ENCODE data around the gene CLEC4C. TPM values are rescaled to one million over a fixed set of nuclear protein-coding genes. Genes with fewer than 3 reads are reported as not detected.

The CLEC4C gene
- total and polyA plus RNA-seq, 2 of the 8 experiments (the other 6 are each of a cell fraction or from before 2014, with no cell fraction given): 0.76 TPM; not detected in 1

DNA sequence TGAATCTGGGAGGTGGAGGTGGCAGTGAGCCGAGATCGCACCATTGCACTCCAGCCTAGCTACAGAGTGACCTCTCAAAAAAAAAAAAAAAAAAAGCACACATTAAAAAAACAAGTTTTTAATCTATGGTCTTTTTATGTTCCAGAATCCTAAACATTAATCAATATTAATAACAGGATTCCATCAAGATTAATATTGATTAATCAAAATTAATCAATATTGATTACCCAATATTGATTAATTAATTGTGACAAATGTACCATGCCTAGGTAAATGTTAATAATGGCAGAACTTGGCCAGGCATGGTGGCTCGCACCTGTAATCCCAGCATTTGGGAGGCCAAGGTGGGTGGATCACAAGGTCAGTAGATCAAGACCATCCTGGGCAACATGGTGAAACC is 34.1 kb upstream of the CLEC4C start:
- no peak overlapping the region; the same call in 1 of the 2 replicates for H4K8ac ChIP-seq (ENCODE audit: extremely low read depth, insufficient read depth, low read length)
- no peaks in the 10 kb centered on the region for H3K36me3 ChIP-seq (ENCODE audit: control insufficient read depth in 2 of 4, insufficient read depth in 4 of 4, low read length in 3 of 4)
- H2BK20ac ChIP-seq (ENCODE audit: low read length): no peak overlapping the region
- no peak overlapping the region for H4K5ac ChIP-seq (ENCODE audit: insufficient read length, low read depth, low read length)
- no peaks in the 10 kb centered on the region for H3K79me1 ChIP-seq (ENCODE audit: low read depth, low read length)
- no peaks in the 10 kb centered on the region for H3K23me2 ChIP-seq (ENCODE audit: low read depth, low read length)
- TF ChIP-seq TCF12 (IDR thresholded peaks at IDR 0.05; ENCODE audit: low read depth, low read length) (no peak), GABPA (IDR thresholded peaks at IDR 0.05; ENCODE audit: borderline replicate concordance, insufficient read depth, low read length) (no peak), KDM4A (IDR thresholded peaks at IDR 0.05; ENCODE audit: low read depth, low read length, severe bottlenecking) (no peak), NRF1 (IDR thresholded peaks at IDR 0.05; ENCODE audit: low read depth, low read length) (no peak), SIN3A (conservative IDR thresholded peaks at IDR 0.05 in 1 of 2, IDR thresholded peaks at IDR 0.05 in 1 of 2; ENCODE audit: low read depth in 1 of 2, low read length in 2 of 2) (no peak), POLR2A (IDR thresholded peaks at IDR 0.05; ENCODE audit: control extremely low read depth in 1 of 2, low read depth in 2 of 2, low read length in 2 of 2) (no peak), SAP30 (IDR thresholded peaks at IDR 0.05; ENCODE audit: insufficient read depth, insufficient replicate concordance, low read length) (no peak), TBP (IDR thresholded peaks at IDR 0.05; ENCODE audit: low read depth, low read length) (no peak)
- TF ChIP-seq, protein P1, sequence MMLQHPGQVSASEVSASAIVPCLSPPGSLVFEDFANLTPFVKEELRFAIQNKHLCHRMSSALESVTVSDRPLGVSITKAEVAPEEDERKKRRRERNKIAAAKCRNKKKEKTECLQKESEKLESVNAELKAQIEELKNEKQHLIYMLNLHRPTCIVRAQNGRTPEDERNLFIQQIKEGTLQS (IDR thresholded peaks at IDR 0.05; ENCODE audit: insufficient read depth, low read depth, low read length): no peak
- H3K27me3 ChIP-seq (replicated peaks in 1 of 4; ENCODE audit: control insufficient read depth in 3 of 4, extremely low read depth in 1 of 4, insufficient read depth in 3 of 4, low read length in 3 of 4): no peaks in the 10 kb centered on the region
- no peak overlapping the region for H3K56ac ChIP-seq (replicated peaks; ENCODE audit: insufficient read length, low read depth, low read length)
- 94% methylated on average over 3 of the region's 3 CpGs; no CpG with 5 or more reads in 1 of the 2 experiments for WGBS, 2 experiments (ENCODE audit: extremely low coverage in 1 of 2, insufficient coverage in 1 of 2, insufficient read length in 1 of 2, insufficient replicate concordance in 2 of 2, low coverage in 1 of 2, low lambda C conversion rate in 2 of 2, missing lambda C conversion rate in 1 of 2)
- H2AFZ ChIP-seq (ENCODE audit: low read length): no peak overlapping the region
- no peak overlapping the region for H2BK12ac ChIP-seq (ENCODE audit: low read depth, low read length)
- ChIA-PET POLR2A (ENCODE audit: partially characterized antibody) (interaction anchor here (0.9 kb wide), 1 partner anchor 9 kb away, joined by 5 read pairs; no protein-coding TSS in a partner anchor), CTCF (ENCODE audit: partially characterized antibody) (interaction anchor here (0.6 kb wide), 1 partner anchor 601 kb away, joined by 3 read pairs; no protein-coding TSS in a partner anchor)
- no peak overlapping the region for H4K91ac ChIP-seq (replicated peaks; ENCODE audit: insufficient read length, low read length)
- no peak overlapping the region for H3K4me3 ChIP-seq (ENCODE audit: extremely low read depth in 1 of 4, insufficient read depth in 2 of 4, low read depth in 3 of 4, low read length in 4 of 4)
- H4K20me1 ChIP-seq (replicated peaks in 1 of 2; ENCODE audit: control insufficient read depth in 1 of 2, insufficient read depth in 2 of 2, low read length in 2 of 2): no peaks in the 10 kb centered on the region
- H3K9ac ChIP-seq (replicated peaks in 1 of 4; ENCODE audit: extremely low read depth in 1 of 4, low read depth in 3 of 4, low read length in 3 of 4): no peak overlapping the region
- H3K14ac ChIP-seq (ENCODE audit: insufficient read length): no peak overlapping the region
- no peak overlapping the region for H2AK5ac ChIP-seq (ENCODE audit: low read depth, low read length)
- DNase-seq (ENCODE audit: low read depth in 1 of 2, low spot score in 2 of 2) (no peak), FAIRE-seq (no peak)
- no peak overlapping the region for H2BK5ac ChIP-seq (ENCODE audit: low read depth, low read length)
- H3K4me1 ChIP-seq (replicated peaks in 1 of 4; ENCODE audit: control insufficient read depth in 3 of 4, insufficient read depth in 4 of 4, low read length in 3 of 4): no peaks in the 10 kb centered on the region; a peak in 2 of 7 replicates
- H3K4ac ChIP-seq (replicated peaks; ENCODE audit: insufficient read length, low read depth, low read length): no peak overlapping the region
- no peak overlapping the region for H3K4me2 ChIP-seq (ENCODE audit: insufficient read depth in 1 of 2, low read depth in 2 of 2, low read length in 2 of 2)
- no peak overlapping the region for H2BK15ac ChIP-seq (ENCODE audit: low read length)
- no peaks in the 10 kb centered on the region for H3K79me2 ChIP-seq (ENCODE audit: control insufficient read depth in 1 of 2, insufficient read depth in 2 of 2, low read length in 2 of 2)
- no peak overlapping the region for H3K23ac ChIP-seq (ENCODE audit: insufficient read length)
- no peak overlapping the region for H2BK120ac ChIP-seq (replicated peaks; ENCODE audit: low read depth, low read length)
- no peak overlapping the region; the same call in 1 of the 2 replicates for H3K18ac ChIP-seq (ENCODE audit: extremely low read depth, low read length)
- no peaks in the 10 kb centered on the region for H3K9me3 ChIP-seq (ENCODE audit: insufficient read depth in 2 of 2, low read depth in 1 of 2, low read length in 1 of 2)
- no peak overlapping the region for H3K27ac ChIP-seq (ENCODE audit: low read depth, low read length)
